HCT116 (cell line): ENCODE results near the gene AVL9.

Experiments
- EZH2 ChIP-seq: fragments of 200-600 bp; sonication (generic); IDR thresholded peaks from 2 replicates; pipeline ENCODE4 v1.6.1; 2017; ENCODE audit warnings: antibody characterized with exemption, mixed run types
- EZH2phosphoT487 ChIP-seq: fragments of 200-600 bp; IDR thresholded peaks from 2 replicates; pipeline ENCODE4 v1.6.1; 2018; ENCODE audit warnings: antibody characterized with exemption, borderline replicate concordance

GRCh38 chr7:32447218-32447617 lies 48.1 kb upstream of the AVL9 start:
- TF ChIP-seq EZH2phosphoT487 (no peak), EZH2 (no peak)
